Stimulated activated CD8-positive, alpha-beta memory T cell treated with anti-CD3 and anti-CD28 coated beads, Interleukin-7, amount 100 ng/mL, for 4 hours (primary cell): ENCODE measurements around the gene GTF2E1.
"Not testable (repeated sequence)": the region's sequence is repeated elsewhere in the genome, so short reads cannot be mapped to it uniquely, and the experiment has no call there.

Source experiments
- DNase-seq, 2 donors: peaks; one replicate each; pipeline ENCODE4 v3.0.0-alpha.2; 2020; ENCODE audit warnings: low read depth in 2 of 2

The GTF2E1 gene

GRCh38 chr3:120742198-120742848 is at the start of gene GTF2E1, which contains the start of gene RABL3:
Gene GTF2E1, plus strand, starts transcription at chr3:120742744. Its CDS starts 7,809 bp downstream, at chr3:120750553.
Gene RABL3, minus strand, starts transcription at chr3:120742516. Its CDS starts 9 bp downstream, at chr3:120742507.
- peak; percentile 93 to 98 for DNase-seq

GRCh38 chr3:120693439-120694171 is 48.9 kb upstream of the GTF2E1 start:
- no peak for DNase-seq

- DNase-seq: no peak
Measured at GRCh38 chr3:120699333-120699732, 43.2 kb upstream of the GTF2E1 start.

GRCh38 chr3:120705884-120706582 is 36.5 kb upstream of the GTF2E1 start:
- DNase-seq: no peak

GRCh38 chr3:120706950-120707349 is 35.6 kb upstream of the GTF2E1 start:
- DNase-seq: no peak

GRCh38 chr3:120708408-120708807 is 34.1 kb upstream of the GTF2E1 start:
- no peak for DNase-seq

- DNase-seq: no peak
Measured at GRCh38 chr3:120710369-120710768, 32.2 kb upstream of the GTF2E1 start.

- DNase-seq: no peak
Measured at GRCh38 chr3:120713262-120713661, 29.3 kb upstream of the GTF2E1 start.

GRCh38 chr3:120719167-120719834 is 23.2 kb upstream of the GTF2E1 start:
- peak; percentile 45 to 54 for DNase-seq

- no peak for DNase-seq
Measured at GRCh38 chr3:120726791-120727190, 15.8 kb upstream of the GTF2E1 start.

GRCh38 chr3:120730576-120731542 is 11.7 kb upstream of the GTF2E1 start:
- DNase-seq: no peak

GRCh38 chr3:120738006-120738405 is 4.5 kb upstream of the GTF2E1 start:
- DNase-seq: not testable (repeated sequence)

- DNase-seq: no peak
Measured at GRCh38 chr3:120741320-120741719, 1.2 kb upstream of the GTF2E1 start.

- DNase-seq: no peak
Measured at GRCh38 chr3:120741837-120742197, 727 bp upstream of the GTF2E1 start.

- DNase-seq: peak in 1 of 2 donors; percentile 16
Measured at GRCh38 chr3:120742849-120743365, 363 bp downstream of the GTF2E1 start.

- no peak for DNase-seq
Measured at GRCh38 chr3:120743556-120744195, 1.1 kb downstream of the GTF2E1 start.

- no peak for DNase-seq
Measured at GRCh38 chr3:120745466-120745865, 2.9 kb downstream of the GTF2E1 start.

GRCh38 chr3:120749843-120750242 is 7.3 kb downstream of the GTF2E1 start:
- no peak for DNase-seq

- no peak for DNase-seq
Measured at GRCh38 chr3:120752230-120752629, 9.7 kb downstream of the GTF2E1 start.

GRCh38 chr3:120752865-120753264 is 10.3 kb downstream of the GTF2E1 start:
- DNase-seq: no peak
